Effector memory CD8-positive, alpha-beta T cell (primary cell): ENCODE measurements around the gene RGS11.
"Not testable (repeated sequence)": the region's sequence is repeated elsewhere in the genome, so short reads cannot be mapped to it uniquely, and the experiment has no call there.

ENCODE experiments used
- ATAC-seq: fragments of 150-1000 bp; cut with Tn5 transposase; replicated peaks from 2 replicates; pipeline ENCODE4 v1.10.0; 2021; ENCODE audit warnings: mild to moderate bottlenecking, moderate library complexity
- DNase-seq, 3 experiments: peaks; one replicate each; pipeline ENCODE4 v3.0.0; 2021
- H3K27ac Mint-ChIP-seq, 2 donors: one replicate each; pipeline ENCODE4 v1.8.0; 2022; ENCODE audit warnings: mild to moderate bottlenecking in 2 of 2, mixed read lengths in 2 of 2, moderate library complexity in 2 of 2
- H3K27me3 Mint-ChIP-seq, 2 donors: one replicate each; pipeline ENCODE4 v1.8.0; 2022; ENCODE audit warnings: mixed read lengths in 2 of 2
- H3K36me3 Mint-ChIP-seq: one replicate; pipeline ENCODE4 v1.8.0; 2022; ENCODE audit warnings: mild to moderate bottlenecking, moderate library complexity, mixed read lengths; ENCODE audit not compliant: insufficient read depth
- H3K4me1 Mint-ChIP-seq, 2 donors: one replicate each; pipeline ENCODE4 v1.8.0; 2022; ENCODE audit warnings: low read depth in 2 of 2, mixed read lengths in 2 of 2
- H3K4me3 Mint-ChIP-seq, 2 donors: one replicate each; pipeline ENCODE4 v1.8.0; 2022; ENCODE audit warnings: mild to moderate bottlenecking in 2 of 2, mixed read lengths in 2 of 2, moderate library complexity in 2 of 2
- H3K9me3 Mint-ChIP-seq, 2 donors: one replicate each; pipeline ENCODE4 v1.8.0; 2022; ENCODE audit warnings: mixed read lengths in 2 of 2

Gene RGS11

DNA sequence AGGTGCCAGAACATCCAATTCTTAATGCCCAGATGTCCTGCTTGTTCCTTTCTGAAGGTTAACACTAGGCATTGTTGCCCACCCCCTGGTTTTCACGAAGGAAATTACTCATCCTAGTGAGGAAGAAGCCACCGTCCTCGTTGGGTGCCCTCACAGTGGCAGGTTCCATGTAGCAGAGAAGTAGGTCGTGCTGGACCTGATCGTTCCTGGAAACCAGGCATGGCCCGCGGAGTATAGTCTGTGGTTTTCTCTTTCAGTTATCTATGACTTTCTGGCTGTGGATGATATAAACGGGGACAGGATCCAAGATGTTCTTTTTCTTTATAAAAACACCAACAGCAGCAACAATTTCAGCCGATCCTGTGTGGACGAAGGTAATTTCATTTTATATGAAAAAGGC, 16.5 kb downstream of the RGS11 start:
- Mint-ChIP-seq H3K4me1 (peaks cover 0 to 3% of the 10 kb centered on the region in 2 donors), H3K27ac (no peak overlapping the region), H3K4me3 (no peak overlapping the region), H3K27me3 (no peaks in the 10 kb centered on the region), H3K9me3 (no peaks in the 10 kb centered on the region), H3K36me3 (peaks cover 29% of the 10 kb centered on the region)
- ATAC-seq: no peak
- no peak for DNase-seq

- not testable (repeated sequence) for H3K9me3 Mint-ChIP-seq, H3K27me3 Mint-ChIP-seq, H3K4me3 Mint-ChIP-seq, H3K4me1 Mint-ChIP-seq, H3K27ac Mint-ChIP-seq, ATAC-seq, DNase-seq
- H3K36me3 Mint-ChIP-seq: peaks cover 26% of the 10 kb centered on the region
These were observed 17.7 kb downstream of the RGS11 start for GRCh38 chr16:258091-258490.

DNA sequence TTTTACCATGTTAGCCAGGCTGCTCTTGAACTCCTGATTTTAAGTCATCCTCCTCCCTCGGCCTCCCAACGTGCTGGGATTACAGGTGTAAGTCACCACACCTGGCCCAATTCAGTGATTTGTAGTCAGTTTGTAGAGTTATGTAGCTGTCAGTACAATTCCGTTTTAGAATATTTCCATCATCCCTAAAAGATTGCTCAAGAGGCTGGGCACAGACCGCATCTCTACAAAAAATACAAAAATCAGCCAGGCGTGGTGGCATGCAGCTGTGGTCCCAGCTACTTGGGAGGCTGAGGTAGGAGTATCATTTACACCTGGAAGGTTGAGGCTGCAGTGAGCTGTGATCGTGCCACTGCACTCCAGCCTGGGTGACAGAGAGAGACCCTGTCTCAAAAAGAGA, 20.6 kb downstream of the RGS11 start:
- H3K4me3 Mint-ChIP-seq: no peak overlapping the region
- H3K27ac Mint-ChIP-seq: no peak overlapping the region
- DNase-seq (no peak), ATAC-seq (no peak)
- H3K27me3 Mint-ChIP-seq: no peaks in the 10 kb centered on the region
- H3K4me1 Mint-ChIP-seq: peaks cover 10 to 12% of the 10 kb centered on the region in 2 donors
- H3K36me3 Mint-ChIP-seq: peaks cover 16% of the 10 kb centered on the region
- no peaks in the 10 kb centered on the region for H3K9me3 Mint-ChIP-seq

DNA sequence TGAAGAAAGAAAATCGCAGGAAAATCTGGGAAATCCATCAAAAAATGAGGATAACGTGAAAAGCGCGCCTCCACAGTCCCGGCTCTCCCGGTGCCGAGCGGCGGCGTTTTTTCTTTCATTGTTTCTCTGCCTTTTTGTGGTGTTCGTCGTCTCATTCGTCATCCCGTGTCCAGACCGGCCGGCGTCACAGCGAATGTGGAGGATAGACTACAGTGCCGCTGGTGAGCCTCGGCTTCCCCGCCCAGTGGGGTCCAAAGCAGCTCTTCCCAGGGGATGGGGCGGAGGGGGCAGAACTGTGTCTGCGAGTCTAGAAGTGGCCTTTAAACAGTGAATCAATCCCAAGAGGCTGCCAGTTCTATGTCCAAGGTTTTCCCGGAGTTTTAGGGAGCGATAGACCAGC, 21.3 kb downstream of the RGS11 start:
- peak overlapping the region in 1 of 2 donors; percentile 54 for H3K4me3 Mint-ChIP-seq
- H3K9me3 Mint-ChIP-seq: no peaks in the 10 kb centered on the region
- no peak for DNase-seq
- H3K4me1 Mint-ChIP-seq: peaks cover 10 to 12% of the 10 kb centered on the region in 2 donors
- no peaks in the 10 kb centered on the region for H3K27me3 Mint-ChIP-seq
- peaks cover 15% of the 10 kb centered on the region for H3K36me3 Mint-ChIP-seq
- no peak overlapping the region for H3K27ac Mint-ChIP-seq
- ATAC-seq: no peak

GRCh38 chr16:253833-254232, 21.9 kb downstream of the RGS11 start:
- peak overlapping the region; percentile 54 to 77 for H3K4me3 Mint-ChIP-seq
- no peak for ATAC-seq

DNA sequence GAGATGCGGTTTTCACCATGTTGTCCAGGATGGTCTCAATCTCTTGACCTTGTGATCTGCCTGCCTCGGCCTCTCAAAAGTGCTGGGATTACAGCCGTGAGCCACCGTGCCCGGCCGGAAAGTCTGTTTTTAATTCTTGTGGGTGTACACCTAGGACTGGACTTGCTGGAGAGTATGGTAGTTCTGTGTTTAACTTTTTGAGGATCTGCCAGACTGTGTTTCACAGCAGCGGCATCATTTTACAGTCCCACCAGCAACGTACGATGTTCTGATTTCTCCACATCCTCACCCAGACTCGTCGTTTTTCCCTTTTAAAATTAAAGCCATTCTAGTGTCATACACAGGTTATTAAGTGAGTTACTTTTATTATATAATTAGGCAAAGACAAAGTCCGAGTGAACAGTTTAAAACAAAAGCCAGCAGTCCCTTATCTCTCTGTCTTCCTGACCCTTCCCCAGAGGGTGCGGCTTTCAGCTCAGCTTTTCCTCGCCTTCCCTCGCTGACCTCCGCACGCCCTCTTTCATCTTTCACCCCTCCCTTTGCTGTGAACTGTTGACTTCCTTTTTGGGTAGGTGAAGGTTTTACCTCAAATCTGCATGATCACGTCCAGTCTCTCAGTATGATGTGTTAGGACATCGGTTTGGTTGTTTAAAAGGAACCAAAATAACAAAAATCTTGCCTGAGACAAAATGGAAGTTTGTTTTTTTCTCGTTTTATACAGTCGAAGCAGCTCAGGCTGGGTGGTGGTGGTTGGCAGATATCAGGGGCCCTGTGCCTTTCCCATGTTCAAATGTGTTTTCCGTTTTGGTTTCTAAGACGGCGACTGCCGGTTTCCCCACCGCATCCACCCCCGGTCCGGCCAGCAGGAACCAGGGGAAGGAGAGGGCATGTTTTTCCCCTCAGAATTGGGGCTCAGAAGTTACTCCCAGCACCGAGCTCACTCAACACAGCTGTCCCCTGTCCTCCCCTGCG, 23.1 kb downstream of the RGS11 start:
- Mint-ChIP-seq H3K27ac (peak overlapping the region; percentile 90 to 91), H3K36me3 (peaks cover 13% of the 10 kb centered on the region), H3K27me3 (no peaks in the 10 kb centered on the region), H3K4me3 (peak overlapping the region; percentile 77 to 80), H3K4me1 (peaks cover 9 to 10% of the 10 kb centered on the region in 2 donors), H3K9me3 (no peaks in the 10 kb centered on the region)
- ATAC-seq (peak; percentile 76), DNase-seq (peak in 1 of 3 experiments; percentile 6)

More at GRCh38 chr16:253833-254232, 21.9 kb downstream of the RGS11 start:
- H3K4me1 Mint-ChIP-seq: peaks cover 9 to 10% of the 10 kb centered on the region in 2 donors
- H3K27ac Mint-ChIP-seq: no peak overlapping the region
- peaks cover 13% of the 10 kb centered on the region for H3K36me3 Mint-ChIP-seq
- DNase-seq: no peak
- no peaks in the 10 kb centered on the region for H3K9me3 Mint-ChIP-seq
- H3K27me3 Mint-ChIP-seq: no peaks in the 10 kb centered on the region

- Mint-ChIP-seq H3K36me3 (peaks cover 11% of the 10 kb centered on the region), H3K9me3 (no peaks in the 10 kb centered on the region), H3K4me1 (peaks cover 9 to 10% of the 10 kb centered on the region in 2 donors), H3K27ac (no peak overlapping the region), H3K27me3 (no peaks in the 10 kb centered on the region), H3K4me3 (no peak overlapping the region)
- no peak for ATAC-seq
- no peak for DNase-seq
These were observed 26.3 kb downstream of the RGS11 start for GRCh38 chr16:249431-249830.

DNA sequence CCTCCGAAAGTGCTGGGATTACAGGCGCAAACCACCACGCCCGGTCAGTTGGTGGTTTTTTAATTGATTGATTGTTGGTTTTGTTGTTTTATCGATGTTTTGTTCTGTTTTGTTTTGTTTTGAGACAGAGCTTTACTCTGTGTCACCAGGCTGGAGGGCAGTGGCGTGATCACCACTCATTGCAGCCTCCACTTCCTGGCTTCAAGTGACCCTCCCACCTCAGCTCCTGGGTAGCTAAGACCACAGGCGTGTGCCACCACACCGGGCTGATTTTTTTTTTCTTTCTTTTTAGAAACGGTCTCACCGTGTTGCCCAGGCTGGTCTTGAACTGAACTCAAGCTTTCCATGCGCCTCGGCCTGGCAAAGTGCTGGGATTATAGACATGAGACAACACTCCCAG, 28.7 kb downstream of the RGS11 start:
- Mint-ChIP-seq H3K4me1 (no peaks in the 10 kb centered on the region), H3K36me3 (peaks cover 8% of the 10 kb centered on the region), H3K9me3 (no peaks in the 10 kb centered on the region), H3K27me3 (no peaks in the 10 kb centered on the region), H3K4me3 (no peak overlapping the region), H3K27ac (no peak overlapping the region)
- DNase-seq: no peak
- ATAC-seq: no peak

DNA sequence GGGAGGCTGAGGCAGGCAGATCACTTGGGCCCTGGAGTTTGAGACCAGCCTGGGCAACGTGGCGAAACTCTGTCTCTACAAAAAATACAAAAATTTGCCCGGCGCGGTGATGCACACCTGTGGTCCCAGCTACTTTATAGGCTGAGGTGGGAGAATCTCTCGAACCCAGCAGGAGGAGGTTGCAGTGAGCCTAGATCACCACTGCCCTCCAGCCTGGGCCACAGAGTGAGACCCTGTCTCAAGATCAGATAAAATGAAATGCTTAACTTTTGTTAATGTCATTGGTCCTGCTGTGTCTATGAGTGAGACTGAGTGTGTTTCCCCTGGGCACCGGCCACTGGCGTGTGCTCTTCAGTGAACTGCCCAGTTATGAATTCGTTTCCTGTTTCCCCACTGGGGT, 30.6 kb downstream of the RGS11 start:
- peak overlapping the region; percentile 12 to 62 for H3K27ac Mint-ChIP-seq
- ATAC-seq: no peak
- no peaks in the 10 kb centered on the region for H3K27me3 Mint-ChIP-seq

DNA sequence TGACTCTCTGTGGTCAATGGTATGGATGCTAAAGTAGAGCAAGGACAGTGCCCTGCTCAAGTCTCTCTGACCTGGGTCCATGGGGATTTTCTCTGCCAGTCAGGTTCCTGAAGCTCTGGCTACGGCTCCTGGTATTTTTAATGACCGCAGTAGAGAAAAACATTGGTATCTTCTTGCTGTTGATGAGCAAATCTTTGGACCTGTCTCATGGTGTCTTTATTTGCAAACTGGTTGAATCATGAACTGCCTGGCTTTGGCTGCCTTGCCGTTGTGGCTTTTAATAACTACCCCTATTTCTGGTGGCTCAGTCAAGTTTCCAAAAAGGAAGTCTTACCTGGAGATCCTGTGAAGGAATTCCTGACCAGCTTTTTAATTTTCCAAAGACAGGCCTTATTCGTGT, 32.4 kb downstream of the RGS11 start:
- DNase-seq: no peak
- peaks cover 5 to 16% of the 10 kb centered on the region in 2 donors for H3K4me1 Mint-ChIP-seq
- H3K27me3 Mint-ChIP-seq: no peaks in the 10 kb centered on the region
- no peak overlapping the region for H3K4me3 Mint-ChIP-seq
- peak overlapping the region in 1 of 2 donors; percentile 79 for H3K27ac Mint-ChIP-seq
- no peaks in the 10 kb centered on the region for H3K9me3 Mint-ChIP-seq
- ATAC-seq: no peak
- peaks cover 5% of the 10 kb centered on the region for H3K36me3 Mint-ChIP-seq

More for the DNA sequence above, 30.6 kb downstream of the RGS11 start:
- Mint-ChIP-seq H3K36me3 (peaks cover 5% of the 10 kb centered on the region), H3K4me1 (peaks cover 5 to 10% of the 10 kb centered on the region in 2 donors), H3K4me3 (no peak overlapping the region), H3K9me3 (no peaks in the 10 kb centered on the region)
- no peak for DNase-seq

DNA sequence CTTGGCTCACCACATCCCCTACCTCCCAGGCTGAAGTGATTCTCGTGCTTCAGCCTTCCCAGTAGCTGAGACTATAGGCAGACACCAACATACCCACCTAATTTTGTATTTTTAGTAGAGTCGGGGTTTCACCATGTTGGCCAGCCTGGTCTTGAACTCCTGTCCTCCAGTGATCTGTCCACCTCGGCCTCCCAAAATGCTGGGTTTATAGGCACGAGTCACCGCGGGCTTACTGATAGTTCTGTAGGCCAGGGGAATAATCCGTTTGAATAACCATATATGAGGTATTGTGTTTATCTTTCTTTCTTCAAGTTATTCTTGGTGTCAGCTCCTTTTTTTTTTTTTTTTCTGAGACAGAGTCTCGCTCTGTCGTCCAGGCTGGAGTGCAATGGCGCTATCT, 33.5 kb downstream of the RGS11 start:
- no peak overlapping the region for H3K4me3 Mint-ChIP-seq
- DNase-seq: no peak
- peaks cover 5 to 16% of the 10 kb centered on the region in 2 donors for H3K4me1 Mint-ChIP-seq
- ATAC-seq: no peak
- H3K27me3 Mint-ChIP-seq: no peaks in the 10 kb centered on the region
- H3K9me3 Mint-ChIP-seq: no peaks in the 10 kb centered on the region
- peaks cover 5% of the 10 kb centered on the region for H3K36me3 Mint-ChIP-seq
- no peak overlapping the region for H3K27ac Mint-ChIP-seq

GRCh38 chr16:240559-240958, 35.2 kb downstream of the RGS11 start:
- H3K9me3 Mint-ChIP-seq: no peaks in the 10 kb centered on the region
- no peak overlapping the region for H3K4me3 Mint-ChIP-seq
- H3K27me3 Mint-ChIP-seq: no peaks in the 10 kb centered on the region
- no peak for ATAC-seq
- no peak for DNase-seq
- H3K27ac Mint-ChIP-seq: no peak overlapping the region
- peaks cover 5% of the 10 kb centered on the region for H3K36me3 Mint-ChIP-seq
- peaks cover 6 to 20% of the 10 kb centered on the region in 2 donors for H3K4me1 Mint-ChIP-seq

DNA sequence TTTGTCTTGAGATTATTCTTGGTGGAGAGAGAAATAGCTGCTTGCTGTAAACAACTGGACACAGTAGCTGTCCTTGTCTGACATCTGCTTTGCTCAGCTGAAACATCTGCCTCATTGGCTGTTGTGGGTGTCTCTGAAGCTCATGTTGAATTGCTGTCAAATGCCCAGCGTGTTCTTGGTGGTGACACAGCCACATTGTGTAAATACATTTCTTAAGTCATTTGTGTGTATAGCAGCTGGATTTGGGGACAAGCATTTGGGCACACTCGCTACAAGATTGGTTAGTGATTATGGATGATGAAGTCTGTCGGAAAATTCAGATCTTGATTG, 35.8 kb downstream of the RGS11 start:
- ATAC-seq (no peak), DNase-seq (no peak)
- Mint-ChIP-seq H3K4me3 (no peak overlapping the region), H3K27me3 (no peaks in the 10 kb centered on the region), H3K36me3 (peaks cover 9% of the 10 kb centered on the region), H3K27ac (peak overlapping the region; percentile 44 to 53), H3K4me1 (peaks cover 12 to 26% of the 10 kb centered on the region in 2 donors), H3K9me3 (no peaks in the 10 kb centered on the region)
